HepG2 (cell line): Measurements from ENCODE around the gene AAGAB. TPM values are rescaled to one million over a fixed set of nuclear protein-coding genes. Genes with fewer than 3 reads are reported as not detected.

Experiments used
- BHLHE40 ChIP-seq: IDR thresholded peaks from 2 replicates; pipeline ENCODE4 v1.6.1; 2011; ENCODE audit warnings: low read length, improper control_type of control experiment
- RFX3 ChIP-seq: IDR thresholded peaks from 2 replicates; pipeline ENCODE4 v1.6.1; 2016; ENCODE audit warnings: missing biosample characterization, missing genetic modification reagents
- SOX6 ChIP-seq, 2 experiments: fragments of 450-650 bp in 1 of 2; sonication (generic) in 1 of 2; formaldehyde crosslinking in 1 of 2; IDR thresholded peaks; 2 replicates each; pipeline versions ENCODE4 v1.4.0 to v1.6.1; 2017 to 2020; ENCODE audit warnings: antibody characterized with exemption in 1 of 2, mild to moderate bottlenecking in 1 of 2, missing genetic modification reagents in 1 of 2
- TARDBP ChIP-seq: sonication (generic); formaldehyde crosslinking; IDR thresholded peaks from 2 replicates; pipeline ENCODE4 v1.8.0; 2022; ENCODE audit warnings: mild to moderate bottlenecking, missing genetic modification reagents
- TGIF2 ChIP-seq: IDR thresholded peaks from 2 replicates; pipeline ENCODE4 v1.6.1; 2016; ENCODE audit warnings: control low read depth, missing compliant biosample characterization
- ZMYM3 ChIP-seq: sonication (generic); formaldehyde crosslinking; IDR thresholded peaks from 2 replicates; pipeline ENCODE4 v1.5.1; 2020; ENCODE audit warnings: mild to moderate bottlenecking, missing genetic modification reagents
- ZNF124 ChIP-seq: sonication (generic); formaldehyde crosslinking; IDR thresholded peaks from 2 replicates; pipeline ENCODE4 v1.4.0; 2020; ENCODE audit warnings: missing genetic modification reagents
- ZNF143 ChIP-seq: sonication (generic); formaldehyde crosslinking; IDR thresholded peaks from 2 replicates; pipeline ENCODE4 v1.4.0; 2020; ENCODE audit warnings: missing genetic modification reagents
- ZNF224 ChIP-seq: sonication (generic); formaldehyde crosslinking; IDR thresholded peaks from 2 replicates; pipeline ENCODE4 v1.5.0; 2020; ENCODE audit warnings: mild to moderate bottlenecking, missing genetic modification reagents
- ZNF34 ChIP-seq: sonication (generic); formaldehyde crosslinking; IDR thresholded peaks from 2 replicates; pipeline ENCODE4 v1.4.0; 2020; ENCODE audit warnings: mild to moderate bottlenecking, missing genetic modification reagents, borderline replicate concordance
- ZNF501 ChIP-seq: sonication (generic); formaldehyde crosslinking; IDR thresholded peaks from 2 replicates; pipeline ENCODE4 v1.5.1; 2020; ENCODE audit warnings: mild to moderate bottlenecking, moderate library complexity, missing genetic modification reagents
- ZNF616 ChIP-seq: sonication (generic); formaldehyde crosslinking; IDR thresholded peaks from 2 replicates; pipeline ENCODE4 v1.5.0; 2020; ENCODE audit warnings: low read depth, mild to moderate bottlenecking, missing genetic modification reagents
- ZNF883 ChIP-seq: sonication (generic); formaldehyde crosslinking; IDR thresholded peaks from 2 replicates; pipeline ENCODE4 v1.5.1; 2020; ENCODE audit warnings: mild to moderate bottlenecking, missing genetic modification reagents; ENCODE audit errors: not compliant biosample characterization
- ZSCAN21 ChIP-seq: sonication (generic); formaldehyde crosslinking; IDR thresholded peaks from 2 replicates; pipeline ENCODE4 v1.8.0; 2022; ENCODE audit warnings: mild to moderate bottlenecking, missing genetic modification reagents, moderate library complexity, borderline replicate concordance
- ZSCAN25 ChIP-seq: sonication (generic); formaldehyde crosslinking; IDR thresholded peaks from 2 replicates; pipeline ENCODE4 v1.8.0; 2022; ENCODE audit warnings: mild to moderate bottlenecking, missing genetic modification reagents
- ZSCAN9 ChIP-seq: IDR thresholded peaks from 2 replicates; pipeline ENCODE4 v1.6.1; 2016; ENCODE audit warnings: borderline replicate concordance
- polyA plus RNA-seq, 8 experiments: library from polyadenylated mRNA; depleted of rRNA in 3 of 8; stranded (reverse) in 7 of 8; unstranded in 1 of 8; fragments of >200 nt; fragmentation: Illumina TruSeq in 4 of 8; extraction: Trizol in 4 of 8; gene quantifications; 2 replicates each; pipeline versions ENCODE4 v1.2.1 to v1.2.3, GENCODE V29; 2011 to 2016; ENCODE audit warnings: low read depth in 4 of 8, missing spikeins in 1 of 8, mixed read lengths in 1 of 8; ENCODE audit not compliant: insufficient read depth in 1 of 8
- total RNA-seq, 5 experiments: library from RNA; depleted of rRNA; stranded (reverse); fragments of >200 nt; fragmentation: Illumina TruSeq; extraction: Trizol; gene quantifications; 2 replicates each; pipeline ENCODE4 v1.2.3, GENCODE V29; 2016; ENCODE audit warnings: low read depth in 1 of 5
- TF ChIP-seq, protein P1 (sequence below): sonication (generic); formaldehyde crosslinking; IDR thresholded peaks from 2 replicates; pipeline ENCODE4 v1.8.0; 2022; ENCODE audit warnings: mild to moderate bottlenecking, missing genetic modification reagents, borderline replicate concordance
- TF ChIP-seq, protein P2 (sequence below): IDR thresholded peaks from 2 replicates; pipeline ENCODE4 v1.6.1; 2016; ENCODE audit warnings: mild to moderate bottlenecking, missing biosample characterization, missing genetic modification reagents
- TF ChIP-seq, protein P3 (sequence below): sonication (generic); formaldehyde crosslinking; conservative IDR thresholded peaks from 2 replicates; pipeline ENCODE4 v1.8.0; 2022; ENCODE audit warnings: low read depth, missing genetic modification reagents
- TF ChIP-seq, protein P4 (sequence below): sonication (generic); formaldehyde crosslinking; IDR thresholded peaks from 2 replicates; pipeline ENCODE4 v1.5.0; 2020; ENCODE audit warnings: missing genetic modification reagents, mild to moderate bottlenecking, borderline replicate concordance
- TF ChIP-seq, protein P5 (sequence below): sonication (generic); formaldehyde crosslinking; IDR thresholded peaks from 2 replicates; pipeline ENCODE4 v1.9.0; 2021; ENCODE audit warnings: missing genetic modification reagents, borderline replicate concordance

Gene AAGAB
- total and polyA plus RNA-seq, 2 of the 13 experiments (the other 11 are each of a cell fraction or from before 2014, with no cell fraction given), result 8.0 to 34.9 TPM

DNA sequence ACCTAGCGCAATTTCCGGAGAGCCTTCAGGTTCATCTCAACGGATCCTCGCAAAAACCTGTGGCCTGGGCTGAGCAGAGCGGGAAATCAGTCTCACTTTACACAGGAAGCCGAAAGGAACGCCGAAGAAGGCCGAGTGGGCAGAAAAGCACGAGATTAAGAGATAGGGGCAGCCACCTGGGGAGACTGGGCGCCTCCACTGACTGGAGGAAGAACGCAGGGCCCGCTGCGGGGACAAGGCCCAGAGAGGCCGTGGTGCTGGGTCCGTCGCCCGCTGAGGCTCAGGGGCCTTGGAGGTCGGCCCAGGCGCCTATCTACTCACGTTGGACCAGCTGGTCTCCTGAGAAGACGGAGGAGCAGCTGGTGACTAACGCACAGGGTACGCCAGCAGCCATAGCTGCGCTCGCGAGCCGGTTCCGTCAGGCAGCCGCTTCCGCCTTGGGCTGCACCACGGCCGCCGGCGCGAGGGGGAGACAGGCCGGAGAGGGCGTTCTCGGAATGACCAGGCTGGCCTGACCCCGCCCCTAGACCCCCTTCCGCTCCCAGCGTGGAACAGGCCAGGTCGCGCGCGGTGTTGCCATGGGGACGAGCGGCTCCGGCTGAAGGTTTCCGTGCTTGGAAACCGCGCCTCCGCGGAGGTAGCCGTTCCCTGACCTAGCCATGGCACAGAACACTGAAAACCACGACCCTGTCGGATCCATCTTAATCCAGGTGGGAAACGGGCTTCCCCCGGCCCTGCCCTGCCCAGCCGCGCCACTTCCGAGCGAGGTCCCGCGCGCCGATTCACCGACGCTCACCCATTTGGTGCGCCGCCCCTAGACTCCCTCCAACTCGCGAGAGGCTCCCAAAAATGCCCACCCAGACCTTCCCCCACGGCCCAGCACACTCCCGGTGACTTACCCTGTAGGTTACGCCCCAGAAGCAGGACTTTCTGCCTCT, at the start of gene AAGAB, which contains the start of gene IQCH (continued):
- TF ChIP-seq TARDBP, result peak; percentile 91; the same call in 1 of the 2 replicates
- peak; percentile 49; the same call in 1 of the 2 replicates for TF ChIP-seq ZSCAN9
- 0 out of 2 replicates have a peak, but pooled peaks have one; percentile 27 for TF ChIP-seq TGIF2
- TF ChIP-seq, protein P1, sequence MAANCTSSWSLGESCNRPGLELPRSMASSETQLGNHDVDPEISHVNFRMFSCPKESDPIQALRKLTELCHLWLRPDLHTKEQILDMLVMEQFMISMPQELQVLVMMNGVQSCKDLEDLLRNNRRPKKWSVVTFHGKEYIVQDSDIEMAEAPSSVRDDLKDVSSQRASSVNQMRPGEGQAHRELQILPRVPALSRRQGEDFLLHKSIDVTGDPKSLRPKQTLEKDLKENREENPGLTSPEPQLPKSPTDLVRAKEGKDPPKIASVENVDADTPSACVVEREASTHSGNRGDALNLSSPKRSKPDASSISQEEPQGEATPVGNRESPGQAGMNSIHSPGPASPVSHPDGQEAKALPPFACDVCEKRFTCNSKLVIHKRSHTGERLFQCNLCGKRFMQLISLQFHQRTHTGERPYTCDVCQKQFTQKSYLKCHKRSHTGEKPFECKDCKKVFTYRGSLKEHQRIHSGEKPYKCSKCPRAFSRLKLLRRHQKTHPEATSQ (CRISPR knock-in tag), result no peak
- TF ChIP-seq ZNF616 (CRISPR knock-in tag), result 0 out of 2 replicates have a peak, but pooled peaks have one; percentile 63
- no peak for TF ChIP-seq SOX6 (IDR thresholded peaks at IDR 0.05)
- TF ChIP-seq SOX6 (CRISPR knock-in tag; IDR thresholded peaks at IDR 0.05), result peak; percentile 81
- TF ChIP-seq ZNF124, result peak; percentile 52; the same call in 1 of the 2 replicates
- TF ChIP-seq, protein P2, sequence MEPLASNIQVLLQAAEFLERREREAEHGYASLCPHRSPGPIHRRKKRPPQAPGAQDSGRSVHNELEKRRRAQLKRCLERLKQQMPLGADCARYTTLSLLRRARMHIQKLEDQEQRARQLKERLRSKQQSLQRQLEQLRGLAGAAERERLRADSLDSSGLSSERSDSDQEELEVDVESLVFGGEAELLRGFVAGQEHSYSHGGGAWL (CRISPR knock-in tag), result peak; percentile 71
- TF ChIP-seq, protein P3, sequence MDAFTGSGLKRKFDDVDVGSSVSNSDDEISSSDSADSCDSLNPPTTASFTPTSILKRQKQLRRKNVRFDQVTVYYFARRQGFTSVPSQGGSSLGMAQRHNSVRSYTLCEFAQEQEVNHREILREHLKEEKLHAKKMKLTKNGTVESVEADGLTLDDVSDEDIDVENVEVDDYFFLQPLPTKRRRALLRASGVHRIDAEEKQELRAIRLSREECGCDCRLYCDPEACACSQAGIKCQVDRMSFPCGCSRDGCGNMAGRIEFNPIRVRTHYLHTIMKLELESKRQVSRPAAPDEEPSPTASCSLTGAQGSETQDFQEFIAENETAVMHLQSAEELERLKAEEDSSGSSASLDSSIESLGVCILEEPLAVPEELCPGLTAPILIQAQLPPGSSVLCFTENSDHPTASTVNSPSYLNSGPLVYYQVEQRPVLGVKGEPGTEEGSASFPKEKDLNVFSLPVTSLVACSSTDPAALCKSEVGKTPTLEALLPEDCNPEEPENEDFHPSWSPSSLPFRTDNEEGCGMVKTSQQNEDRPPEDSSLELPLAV, result no peak
- peak; percentile 99 for TF ChIP-seq RFX3 (CRISPR knock-in tag)
- TF ChIP-seq ZNF501, result peak; percentile 96
- TF ChIP-seq BHLHE40, result peak; percentile 99
- peak; percentile 46; the same call in 1 of the 2 replicates for TF ChIP-seq ZMYM3 (CRISPR knock-in tag)
- 0 out of 2 replicates have a peak, but pooled peaks have one; percentile 43 for TF ChIP-seq ZNF224 (CRISPR knock-in tag)
- TF ChIP-seq, protein P4, sequence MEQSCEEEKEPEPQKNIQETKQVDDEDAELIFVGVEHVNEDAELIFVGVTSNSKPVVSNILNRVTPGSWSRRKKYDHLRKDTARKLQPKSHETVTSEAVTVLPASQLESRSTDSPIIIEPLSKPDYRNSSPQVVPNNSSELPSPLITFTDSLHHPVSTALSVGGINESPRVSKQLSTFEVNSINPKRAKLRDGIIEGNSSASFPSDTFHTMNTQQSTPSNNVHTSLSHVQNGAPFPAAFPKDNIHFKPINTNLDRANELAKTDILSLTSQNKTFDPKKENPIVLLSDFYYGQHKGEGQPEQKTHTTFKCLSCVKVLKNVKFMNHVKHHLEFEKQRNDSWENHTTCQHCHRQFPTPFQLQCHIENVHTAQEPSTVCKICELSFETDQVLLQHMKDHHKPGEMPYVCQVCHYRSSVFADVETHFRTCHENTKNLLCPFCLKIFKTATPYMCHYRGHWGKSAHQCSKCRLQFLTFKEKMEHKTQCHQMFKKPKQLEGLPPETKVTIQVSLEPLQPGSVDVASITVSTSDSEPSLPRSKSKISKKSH (CRISPR knock-in tag), result peak; percentile 80
- peak; percentile 44; the same call in 1 of the 2 replicates for TF ChIP-seq ZNF143 (CRISPR knock-in tag)
- TF ChIP-seq, protein P5, sequence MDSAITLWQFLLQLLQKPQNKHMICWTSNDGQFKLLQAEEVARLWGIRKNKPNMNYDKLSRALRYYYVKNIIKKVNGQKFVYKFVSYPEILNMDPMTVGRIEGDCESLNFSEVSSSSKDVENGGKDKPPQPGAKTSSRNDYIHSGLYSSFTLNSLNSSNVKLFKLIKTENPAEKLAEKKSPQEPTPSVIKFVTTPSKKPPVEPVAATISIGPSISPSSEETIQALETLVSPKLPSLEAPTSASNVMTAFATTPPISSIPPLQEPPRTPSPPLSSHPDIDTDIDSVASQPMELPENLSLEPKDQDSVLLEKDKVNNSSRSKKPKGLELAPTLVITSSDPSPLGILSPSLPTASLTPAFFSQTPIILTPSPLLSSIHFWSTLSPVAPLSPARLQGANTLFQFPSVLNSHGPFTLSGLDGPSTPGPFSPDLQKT (CRISPR knock-in tag), result 0 out of 2 replicates have a peak, but pooled peaks have one; percentile 18
- TF ChIP-seq ZSCAN21, result peak; percentile 19; the same call in 1 of the 2 replicates
- peak; percentile 72 for TF ChIP-seq ZSCAN25 (CRISPR knock-in tag)
- no peak for TF ChIP-seq ZNF34 (CRISPR knock-in tag)
- peak; percentile 73 for TF ChIP-seq ZNF883
